ENCODE measurements around the gene ANAPC4.

- TF ChIP-seq POLR2A (IDR thresholded peaks at IDR 0.05; ENCODE audit: extremely low read depth, insufficient read length) (no peak), CTCF (IDR thresholded peaks at IDR 0.05; ENCODE audit: low read depth, low read length) (no peak), MYC (IDR thresholded peaks at IDR 0.05; ENCODE audit: low read depth, low read length) (no peak), MAX (IDR thresholded peaks at IDR 0.05; ENCODE audit: low read depth, low read length) (no peak)
Measured at GRCh38 chr4:25405453-25405852, 28.4 kb downstream of the ANAPC4 start.
